GM19395 (cell line): Measurements from ENCODE around the gene ZNF488.
A peak's percentile ranks its signal among the peaks of the same experiment; 100 is the strongest.
"Not testable (repeated sequence)": the region's sequence is repeated elsewhere in the genome, so short reads cannot be mapped to it uniquely, and the experiment has no call there.

ENCODE experiments used
- ATAC-seq: cut with Tn5 transposase; IDR thresholded peaks from one replicate; pipeline ENCODE4 v1.9.1; 2021; ENCODE audit warnings: mild to moderate bottlenecking, moderate library complexity; ENCODE audit not compliant: unreplicated experiment

Gene ZNF488

GRCh38 chr10:47384148-47384921, at the start of gene ZNF488:
Gene ZNF488, minus strand, starts transcription at chr10:47384293. Its CDS starts 15,464 bp downstream, at chr10:47368829.
- peak; percentile 90 for ATAC-seq

GRCh38 chr10:47425813-47426419, 41.8 kb upstream of the ZNF488 start:
- no peak for ATAC-seq

GRCh38 chr10:47424231-47424630, 40.1 kb upstream of the ZNF488 start:
- no peak for ATAC-seq

GRCh38 chr10:47423476-47423875, 39.4 kb upstream of the ZNF488 start:
- ATAC-seq = no peak

- ATAC-seq = no peak
These were observed 37.2 kb upstream of the ZNF488 start for GRCh38 chr10:47421057-47421952.

- ATAC-seq = no peak
These were observed 36.4 kb upstream of the ZNF488 start for GRCh38 chr10:47420305-47421056.

- no peak for ATAC-seq
These were observed 35.3 kb upstream of the ZNF488 start for GRCh38 chr10:47419421-47419820.

GRCh38 chr10:47418966-47419365, 34.9 kb upstream of the ZNF488 start:
- ATAC-seq = no peak

- ATAC-seq = no peak
These were observed 34.2 kb upstream of the ZNF488 start for GRCh38 chr10:47418321-47418720.

- ATAC-seq = not testable (repeated sequence)
These were observed 32.5 kb upstream of the ZNF488 start for GRCh38 chr10:47416305-47417218.

GRCh38 chr10:47415520-47416304, 31.6 kb upstream of the ZNF488 start:
- no peak for ATAC-seq

- ATAC-seq = no peak
These were observed 30.8 kb upstream of the ZNF488 start for GRCh38 chr10:47414752-47415519.

GRCh38 chr10:47414227-47414592, 30.1 kb upstream of the ZNF488 start:
- no peak for ATAC-seq

GRCh38 chr10:47413531-47414226, 29.6 kb upstream of the ZNF488 start:
- no peak for ATAC-seq

- ATAC-seq = no peak
These were observed 28.8 kb upstream of the ZNF488 start for GRCh38 chr10:47412869-47413268.

GRCh38 chr10:47412177-47412730, 28.2 kb upstream of the ZNF488 start:
- ATAC-seq = no peak

GRCh38 chr10:47410862-47411261, 26.8 kb upstream of the ZNF488 start:
- no peak for ATAC-seq
